ENCODE results near the gene MLXIPL.
"Not testable (repeated sequence)": the region's sequence is repeated elsewhere in the genome, so short reads cannot be mapped to it uniquely, and the experiment has no call there.

MLXIPL gene

GRCh38 chr7:73613954-73614735, 10.2 kb downstream of the MLXIPL start:
- Histone ChIP-seq H3K36me3 (no peaks in the 10 kb centered on the region), H4K20me1 (peaks cover 0 to 27% (median 0%) of the 10 kb centered on the region in 11 experiments; a peak in 2 of 22 replicates), H3K9me3 (replicated peaks in 1 of 11) (no peaks in the 10 kb centered on the region), H3K4me1 (peaks cover 0 to 12% (median 0%) of the 10 kb centered on the region in 10 experiments; a peak in 4 of 20 replicates), H3K4me2 (peak overlapping the region in 1 of 11 experiments; percentile 14; a peak in 1 of 22 replicates), H3K4me3 (no peak overlapping the region), H3K27ac (no peak overlapping the region), H3K27me3 (peaks cover 9 to 30% (median 22%) of the 10 kb centered on the region in 11 experiments; a peak in 20 of 22 replicates), H3K9ac (no peak overlapping the region)
- no peak for TF ChIP-seq Cebpa-rat (IDR thresholded peaks at IDR 0.05)

GRCh38 chr7:73612598-73613269, 11.6 kb downstream of the MLXIPL start:
- peaks cover 9 to 30% (median 22%) of the 10 kb centered on the region in 11 experiments; a peak in 20 of 22 replicates for H3K27me3 ChIP-seq
- H3K4me3 ChIP-seq = no peak overlapping the region
- no peaks in the 10 kb centered on the region for H3K9me3 ChIP-seq (replicated peaks in 1 of 11)
- H3K27ac ChIP-seq = no peak overlapping the region
- peak overlapping the region in 2 of 11 experiments; percentile 36 to 42; a peak in 2 of 22 replicates for H3K4me2 ChIP-seq
- TF ChIP-seq Cebpa-rat (IDR thresholded peaks at IDR 0.05) = no peak
- H4K20me1 ChIP-seq = peaks cover 0 to 27% (median 0%) of the 10 kb centered on the region in 11 experiments; a peak in 2 of 22 replicates
- no peak overlapping the region for H3K9ac ChIP-seq
- H3K36me3 ChIP-seq = no peaks in the 10 kb centered on the region
- H3K4me1 ChIP-seq = peaks cover 0 to 12% (median 0%) of the 10 kb centered on the region in 10 experiments; a peak in 4 of 20 replicates

- Histone ChIP-seq H3K4me1 (peaks cover 0 to 13% (median 9%) of the 10 kb centered on the region in 10 experiments; a peak in 8 of 20 replicates), H3K4me2 (no peak overlapping the region), H3K4me3 (no peak overlapping the region), H3K9me3 (replicated peaks in 1 of 11) (no peaks in the 10 kb centered on the region), H3K9ac (no peak overlapping the region), H3K36me3 (no peaks in the 10 kb centered on the region), H3K27ac (no peak overlapping the region), H3K27me3 (peaks cover 10 to 38% (median 25%) of the 10 kb centered on the region in 11 experiments; a peak in 20 of 22 replicates), H4K20me1 (peaks cover 0 to 27% (median 0%) of the 10 kb centered on the region in 11 experiments; a peak in 4 of 22 replicates)
- TF ChIP-seq Cebpa-rat (IDR thresholded peaks at IDR 0.05) = no peak
Observed at GRCh38 chr7:73611017-73611555, 13.2 kb downstream of the MLXIPL start.

- Histone ChIP-seq H3K9ac (no peak overlapping the region), H3K36me3 (no peaks in the 10 kb centered on the region), H3K9me3 (replicated peaks in 1 of 11) (no peaks in the 10 kb centered on the region), H3K4me2 (no peak overlapping the region), H3K27me3 (peaks cover 17 to 48% (median 31%) of the 10 kb centered on the region in 11 experiments; a peak in 20 of 22 replicates), H3K4me1 (peaks cover 0 to 13% (median 7%) of the 10 kb centered on the region in 10 experiments; a peak in 7 of 20 replicates), H3K4me3 (no peak overlapping the region), H3K27ac (no peak overlapping the region), H4K20me1 (peaks cover 0 to 27% (median 0%) of the 10 kb centered on the region in 11 experiments; a peak in 4 of 22 replicates)
- no peak for TF ChIP-seq Cebpa-rat (IDR thresholded peaks at IDR 0.05)
Observed at GRCh38 chr7:73610105-73610504, 14.2 kb downstream of the MLXIPL start.

GRCh38 chr7:73607692-73607983, 16.7 kb downstream of the MLXIPL start:
- not testable (repeated sequence) for H3K27ac ChIP-seq; H3K9me3 ChIP-seq (replicated peaks in 1 of 11); H3K4me3 ChIP-seq; H3K36me3 ChIP-seq; H3K9ac ChIP-seq
- Histone ChIP-seq H4K20me1 (peaks cover 0 to 16% (median 0%) of the 10 kb centered on the region in 11 experiments; a peak in 4 of 22 replicates), H3K4me2 (peak overlapping the region in 7 of 11 experiments; percentile 54 to 88 (median 67); a peak in 8 of 22 replicates), H3K27me3 (peaks cover 10 to 26% (median 13%) of the 10 kb centered on the region in 11 experiments; a peak in 17 of 22 replicates), H3K4me1 (peaks cover 0 to 21% (median 12%) of the 10 kb centered on the region in 10 experiments; a peak in 16 of 20 replicates)

GRCh38 chr7:73606801-73607691, 17.3 kb downstream of the MLXIPL start:
- Histone ChIP-seq H3K36me3 (no peaks in the 10 kb centered on the region), H3K9me3 (replicated peaks in 1 of 11) (no peaks in the 10 kb centered on the region), H3K4me1 (peaks cover 5 to 27% (median 18%) of the 10 kb centered on the region in 10 experiments; a peak in 18 of 20 replicates), H4K20me1 (peaks cover 0 to 12% (median 0%) of the 10 kb centered on the region in 11 experiments; a peak in 3 of 22 replicates), H3K9ac (peak overlapping the region in 2 of 11 experiments; percentile 38 to 43; a peak in 1 of 22 replicates), H3K4me3 (no peak overlapping the region), H3K4me2 (peak overlapping the region; percentile 29 to 88 (median 60); a peak in 20 of 22 replicates), H3K27ac (no peak overlapping the region), H3K27me3 (peaks cover 8 to 24% (median 11%) of the 10 kb centered on the region in 11 experiments; a peak in 16 of 22 replicates)
- no peak for TF ChIP-seq Cebpa-rat (IDR thresholded peaks at IDR 0.05)

- Histone ChIP-seq H3K9me3 (replicated peaks in 1 of 11) (no peaks in the 10 kb centered on the region), H3K4me3 (no peak overlapping the region), H3K36me3 (no peaks in the 10 kb centered on the region), H3K27me3 (peaks cover 8 to 24% (median 11%) of the 10 kb centered on the region in 11 experiments; a peak in 15 of 22 replicates), H4K20me1 (peaks cover 0 to 5% (median 0%) of the 10 kb centered on the region in 11 experiments; a peak in 3 of 22 replicates), H3K4me1 (peaks cover 13 to 40% (median 30%) of the 10 kb centered on the region in 10 experiments; a peak in 18 of 20 replicates), H3K4me2 (no peak overlapping the region), H3K9ac (no peak overlapping the region), H3K27ac (no peak overlapping the region)
- no peak for TF ChIP-seq Cebpa-rat (IDR thresholded peaks at IDR 0.05)
Observed at GRCh38 chr7:73605601-73606220, 18.6 kb downstream of the MLXIPL start.

All from BLaER1 treated with 17β-estradiol and CSF1 and Interleukin-3, amounts not matched to agents 10 nM and 100 nM (cell line).